ENCODE data around the gene PAM.

Gene PAM

DNA sequence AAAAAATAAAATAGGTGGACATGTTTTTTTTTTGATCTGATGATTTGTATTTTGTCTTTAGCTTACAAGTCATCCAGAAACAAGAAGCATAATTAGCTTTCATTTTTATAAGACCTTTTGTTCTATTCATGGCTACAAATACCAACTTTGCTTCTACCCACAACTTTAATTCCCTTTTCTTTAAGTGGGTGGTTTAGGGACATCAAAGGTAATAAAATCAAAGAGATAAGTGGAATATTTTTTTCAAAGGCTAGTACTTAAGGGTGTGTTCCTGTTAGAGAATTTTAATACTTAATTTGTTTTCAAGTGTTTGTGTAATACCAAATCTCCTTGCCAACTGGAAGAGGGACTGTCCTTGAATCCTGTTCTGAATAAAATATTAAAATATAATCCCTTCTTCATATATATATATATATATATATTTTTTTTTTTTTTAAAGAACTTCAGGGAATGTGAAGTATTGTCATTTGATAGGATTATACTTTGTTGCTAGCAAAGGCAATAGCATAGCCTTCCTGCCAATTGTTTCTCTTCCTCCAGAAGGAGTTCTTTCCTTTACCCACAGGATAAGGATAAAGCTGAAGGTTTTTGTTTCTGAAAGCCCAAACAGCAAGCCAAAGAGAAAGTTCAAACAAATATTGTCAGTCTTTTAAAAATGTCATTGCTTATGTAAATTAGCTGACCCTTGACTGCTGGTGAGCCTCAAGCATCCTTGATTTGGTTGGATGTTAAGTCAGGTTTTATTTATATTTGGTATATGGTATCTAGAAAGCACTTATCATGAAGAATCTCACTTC lies 108.9 kb downstream of the PAM start:
- TF ChIP-seq, protein P1, sequence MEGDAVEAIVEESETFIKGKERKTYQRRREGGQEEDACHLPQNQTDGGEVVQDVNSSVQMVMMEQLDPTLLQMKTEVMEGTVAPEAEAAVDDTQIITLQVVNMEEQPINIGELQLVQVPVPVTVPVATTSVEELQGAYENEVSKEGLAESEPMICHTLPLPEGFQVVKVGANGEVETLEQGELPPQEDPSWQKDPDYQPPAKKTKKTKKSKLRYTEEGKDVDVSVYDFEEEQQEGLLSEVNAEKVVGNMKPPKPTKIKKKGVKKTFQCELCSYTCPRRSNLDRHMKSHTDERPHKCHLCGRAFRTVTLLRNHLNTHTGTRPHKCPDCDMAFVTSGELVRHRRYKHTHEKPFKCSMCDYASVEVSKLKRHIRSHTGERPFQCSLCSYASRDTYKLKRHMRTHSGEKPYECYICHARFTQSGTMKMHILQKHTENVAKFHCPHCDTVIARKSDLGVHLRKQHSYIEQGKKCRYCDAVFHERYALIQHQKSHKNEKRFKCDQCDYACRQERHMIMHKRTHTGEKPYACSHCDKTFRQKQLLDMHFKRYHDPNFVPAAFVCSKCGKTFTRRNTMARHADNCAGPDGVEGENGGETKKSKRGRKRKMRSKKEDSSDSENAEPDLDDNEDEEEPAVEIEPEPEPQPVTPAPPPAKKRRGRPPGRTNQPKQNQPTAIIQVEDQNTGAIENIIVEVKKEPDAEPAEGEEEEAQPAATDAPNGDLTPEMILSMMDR (IDR thresholded peaks at IDR 0.05; ENCODE audit: insufficient read depth, low read length, poor library complexity, severe bottlenecking): no peak
- no peak for DNase-seq (ENCODE audit: extremely low read depth, insufficient read length)

DNA sequence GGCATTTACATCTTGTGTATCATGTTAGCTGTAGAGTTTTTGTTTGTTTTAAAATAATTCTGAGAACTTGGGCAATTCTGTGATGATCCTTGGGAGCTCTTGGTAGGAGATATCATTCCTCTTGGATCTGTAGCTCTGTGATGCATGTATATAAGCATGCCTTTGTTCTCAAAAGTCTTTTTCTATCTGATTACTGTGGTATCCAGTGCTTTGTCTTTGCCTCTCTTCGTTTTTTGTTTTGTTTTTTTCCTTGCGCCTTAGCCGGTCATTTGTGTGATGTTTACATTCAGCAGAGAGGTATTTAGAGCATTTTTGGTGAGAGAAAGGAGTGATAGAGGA lies 110.0 kb downstream of the PAM start:
- no peak for DNase-seq (ENCODE audit: extremely low read depth, insufficient read length)
- Histone ChIP-seq H3K36me3 (ENCODE audit: control insufficient read depth, insufficient read depth, low read length) (no peaks in the 10 kb centered on the region), H3K4me3 (replicated peaks; ENCODE audit: low read depth, low read length) (no peak overlapping the region; the same call in 1 of the 2 replicates), H3K27me3 (replicated peaks; ENCODE audit: control insufficient read depth, insufficient read depth, low read length) (no peaks in the 10 kb centered on the region)
- TF ChIP-seq, protein P1 (IDR thresholded peaks at IDR 0.05; ENCODE audit: insufficient read depth, low read length, poor library complexity, severe bottlenecking): no peak

More for the DNA sequence above, 108.9 kb downstream of the PAM start:
- Histone ChIP-seq H3K36me3 (ENCODE audit: control insufficient read depth, insufficient read depth, low read length) (no peaks in the 10 kb centered on the region), H3K27me3 (replicated peaks; ENCODE audit: control insufficient read depth, insufficient read depth, low read length) (no peaks in the 10 kb centered on the region), H3K4me3 (replicated peaks; ENCODE audit: low read depth, low read length) (no peak overlapping the region)

DNA sequence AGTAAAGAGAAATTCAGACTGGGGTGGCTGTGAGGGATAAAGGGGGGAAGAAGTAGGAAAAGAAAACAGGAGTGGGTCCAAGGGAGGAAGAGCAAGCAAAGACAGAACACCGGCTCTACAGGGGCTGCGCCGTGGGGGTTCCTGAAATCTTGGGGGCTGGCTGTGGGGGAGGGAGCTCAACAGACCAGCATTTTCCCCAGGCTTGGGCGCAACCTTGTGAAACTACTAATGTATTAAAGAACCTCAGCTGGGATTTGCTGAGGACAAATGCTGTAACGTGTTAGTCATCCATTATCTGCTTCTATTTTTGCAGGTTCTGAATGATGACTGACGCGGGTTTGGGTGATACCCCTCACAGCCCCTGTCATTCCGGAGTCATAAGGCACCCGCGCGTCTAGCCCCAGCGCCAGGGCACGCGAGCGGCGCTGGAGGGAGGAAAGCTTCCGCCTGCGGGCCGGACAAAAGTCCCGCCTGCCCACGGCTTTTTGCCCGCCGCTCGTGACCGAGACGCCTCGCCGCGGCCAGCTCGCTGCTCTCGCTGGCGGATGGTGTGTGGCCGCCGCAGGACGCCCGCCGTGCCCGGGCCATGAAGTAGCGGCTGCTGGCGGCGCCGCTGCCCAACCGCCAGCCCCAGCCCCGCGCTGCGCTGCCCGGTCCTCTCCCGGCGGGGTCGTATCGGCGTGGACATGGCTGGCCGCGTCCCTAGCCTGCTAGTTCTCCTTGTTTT lies 110.6 kb downstream of the PAM start:
- Histone ChIP-seq H3K4me3 (replicated peaks; ENCODE audit: low read depth, low read length) (peak overlapping the region; percentile 71), H3K27me3 (replicated peaks; ENCODE audit: control insufficient read depth, insufficient read depth, low read length) (no peaks in the 10 kb centered on the region), H3K36me3 (ENCODE audit: control insufficient read depth, insufficient read depth, low read length) (no peaks in the 10 kb centered on the region)
- TF ChIP-seq, protein P1 (IDR thresholded peaks at IDR 0.05; ENCODE audit: insufficient read depth, low read length, poor library complexity, severe bottlenecking): no peak
- DNase-seq (ENCODE audit: extremely low read depth, insufficient read length): peak; percentile 68

DNA sequence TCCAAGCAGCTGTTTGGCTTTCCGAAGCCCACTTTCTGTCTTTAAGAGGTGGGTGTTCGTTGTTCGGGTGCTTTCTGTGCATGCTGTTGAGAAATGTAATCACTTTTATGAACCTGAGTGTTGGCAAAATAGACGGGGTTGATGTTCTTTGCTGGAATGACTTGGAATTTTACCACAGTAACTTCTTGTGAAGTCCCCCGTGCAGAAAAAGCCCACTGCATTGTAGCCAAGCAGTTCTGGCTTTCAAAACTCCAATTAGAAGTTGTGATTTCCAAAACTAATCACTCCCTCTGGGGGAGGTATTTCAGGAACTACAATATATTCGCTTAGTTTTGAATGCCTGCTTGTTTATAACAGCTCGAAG lies 111.1 kb downstream of the PAM start:
- H3K27me3 ChIP-seq (replicated peaks; ENCODE audit: control insufficient read depth, insufficient read depth, low read length): no peaks in the 10 kb centered on the region
- no peaks in the 10 kb centered on the region for H3K36me3 ChIP-seq (ENCODE audit: control insufficient read depth, insufficient read depth, low read length)
- H3K4me3 ChIP-seq (replicated peaks; ENCODE audit: low read depth, low read length): peak overlapping the region; percentile 71
- DNase-seq (ENCODE audit: extremely low read depth, insufficient read length): no peak
- TF ChIP-seq, protein P1 (IDR thresholded peaks at IDR 0.05; ENCODE audit: insufficient read depth, low read length, poor library complexity, severe bottlenecking): no peak

DNA sequence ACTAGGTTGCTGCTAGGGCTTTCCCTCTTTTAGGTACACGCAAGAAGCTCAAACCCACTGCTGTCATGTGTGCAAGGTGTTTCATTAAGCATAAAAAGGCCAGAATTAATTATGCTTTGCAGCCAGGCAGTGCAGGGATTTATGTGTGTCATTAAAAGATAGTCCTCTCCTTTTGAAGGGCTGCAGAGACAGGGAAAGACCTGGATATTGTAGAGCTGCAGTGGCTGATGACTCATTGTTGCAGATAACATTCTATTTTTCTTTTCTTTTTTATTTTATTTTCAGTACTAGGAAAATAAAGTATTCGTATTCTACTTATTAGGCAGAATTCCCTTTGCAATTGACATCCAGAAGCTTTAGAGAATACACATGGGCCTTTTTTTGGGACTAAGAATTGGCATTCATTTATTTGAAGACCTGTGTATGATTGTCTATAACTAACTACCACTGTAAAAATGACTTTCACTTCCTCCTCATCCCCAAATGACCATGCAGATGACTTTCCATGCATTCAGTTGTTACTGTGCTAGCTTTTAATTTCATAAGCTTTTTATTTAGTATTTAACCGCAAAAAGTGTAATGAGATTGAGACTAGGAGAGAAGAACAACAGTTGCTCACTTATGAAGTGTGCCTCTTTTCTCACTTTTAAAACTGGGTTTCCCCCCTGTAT lies 113.0 kb downstream of the PAM start:
- DNase-seq (ENCODE audit: extremely low read depth, insufficient read length): no peak
- Histone ChIP-seq H3K27me3 (replicated peaks; ENCODE audit: control insufficient read depth, insufficient read depth, low read length) (no peaks in the 10 kb centered on the region), H3K36me3 (ENCODE audit: control insufficient read depth, insufficient read depth, low read length) (no peaks in the 10 kb centered on the region), H3K4me3 (replicated peaks; ENCODE audit: low read depth, low read length) (no peak overlapping the region)
- TF ChIP-seq, protein P1 (IDR thresholded peaks at IDR 0.05; ENCODE audit: insufficient read depth, low read length, poor library complexity, severe bottlenecking): no peak
